CD4-positive, alpha-beta memory T cell (primary cell): Measurements from ENCODE around the gene SMIM31. TPM values are rescaled to one million over a fixed set of nuclear protein-coding genes. Genes with fewer than 3 reads are reported as not detected.

Source experiments
- CTCF ChIA-PET: fragments of 350-600 bp; sonication (Branson Sonifier 250); formaldehyde crosslinking; loops from one replicate; lab custom pipeline; 2021; ENCODE audit warnings: inconsistent platforms; ENCODE audit not compliant: partially characterized antibody; lab: Charles Lee
- POLR2A ChIA-PET: fragments of 350-600 bp; sonication (Branson Sonifier 250); formaldehyde crosslinking; loops from one replicate; lab custom pipeline; 2021; ENCODE audit not compliant: partially characterized antibody; lab: Charles Lee
- DNase-seq, 5 donors: peaks; one replicate each; pipeline versions ENCODE4 v3.0.0 to v3.0.0-alpha.2; 2020 to 2022; ENCODE audit warnings: mixed read lengths in 1 of 5
- H3K27ac ChIP-seq: one replicate; pipeline ENCODE4 v1.7.0; 2013; ENCODE audit warnings: low read depth, low read length
- H3K27me3 ChIP-seq: 2 replicates; pipeline ENCODE4 v1.7.0; 2013; ENCODE audit warnings: mild to moderate bottlenecking, low read length, moderate library complexity; ENCODE audit not compliant: insufficient read depth
- H3K36me3 ChIP-seq: 2 replicates; pipeline ENCODE4 v1.7.0; 2013; ENCODE audit warnings: mild to moderate bottlenecking, low read length, moderate library complexity; ENCODE audit not compliant: insufficient read depth
- H3K4me1 ChIP-seq: 2 replicates; pipeline ENCODE4 v1.7.0; 2013; ENCODE audit warnings: mild to moderate bottlenecking, low read length, moderate library complexity; ENCODE audit not compliant: insufficient read depth
- H3K4me3 ChIP-seq, 2 donors: one replicate each; pipeline ENCODE4 v1.7.0; 2013; ENCODE audit warnings: low read length in 2 of 2, mild to moderate bottlenecking in 1 of 2
- H3K9me3 ChIP-seq, 2 donors: one replicate each; pipeline ENCODE4 v1.7.0; 2013; ENCODE audit warnings: low read length in 2 of 2, control low read depth in 1 of 2; ENCODE audit not compliant: control insufficient read depth in 1 of 2
- H3K27ac Mint-ChIP-seq, 7 donors: one replicate each; pipeline ENCODE4 v1.8.0; 2020 to 2021; ENCODE audit warnings: mixed read lengths in 7 of 7, mild to moderate bottlenecking in 6 of 7, inconsistent platforms in 3 of 7, moderate library complexity in 3 of 7
- H3K27me3 Mint-ChIP-seq, 2 donors: one replicate each; pipeline ENCODE4 v1.8.0; 2020 to 2021; ENCODE audit warnings: mixed read lengths in 2 of 2
- H3K36me3 Mint-ChIP-seq, 2 donors: one replicate each; pipeline ENCODE4 v1.8.0; 2020 to 2021; ENCODE audit warnings: mixed read lengths in 2 of 2, inconsistent platforms in 1 of 2, mild to moderate bottlenecking in 1 of 2
- H3K4me1 Mint-ChIP-seq, 4 donors: one replicate each; pipeline ENCODE4 v1.8.0; 2020 to 2021; ENCODE audit warnings: mixed read lengths in 4 of 4, mild to moderate bottlenecking in 1 of 4
- H3K4me3 Mint-ChIP-seq, 8 donors: one replicate each; pipeline ENCODE4 v1.8.0; 2020 to 2021; ENCODE audit warnings: mixed read lengths in 8 of 8, mild to moderate bottlenecking in 7 of 8, moderate library complexity in 6 of 8, inconsistent platforms in 3 of 8
- H3K9me3 Mint-ChIP-seq, 8 donors: one replicate each; pipeline ENCODE4 v1.8.0; 2020 to 2021; ENCODE audit warnings: mixed read lengths in 8 of 8, mild to moderate bottlenecking in 5 of 8, inconsistent platforms in 3 of 8, moderate library complexity in 1 of 8
- intact Hi-C: fragments of 100-400 bp; cut with micrococcal nuclease; formaldehyde crosslinking; loops from one replicate; pipeline ENCODE4 v1.15.1; 2023
- polyA plus RNA-seq, 2 donors: library from polyadenylated mRNA; unstranded; fragments of 300-500 nt; fragmentation: Illumina TruSeq; gene quantifications; one replicate each; pipeline ENCODE4 v1.2.3, GENCODE V29; 2021
- total RNA-seq, 2 experiments: library from RNA; stranded (reverse); gene quantifications; one replicate each; pipeline ENCODE4 v1.2.3, GENCODE V29; 2021

The SMIM31 gene
- total and polyA plus RNA-seq, 4 experiments from 2014 or later: not detected

DNA sequence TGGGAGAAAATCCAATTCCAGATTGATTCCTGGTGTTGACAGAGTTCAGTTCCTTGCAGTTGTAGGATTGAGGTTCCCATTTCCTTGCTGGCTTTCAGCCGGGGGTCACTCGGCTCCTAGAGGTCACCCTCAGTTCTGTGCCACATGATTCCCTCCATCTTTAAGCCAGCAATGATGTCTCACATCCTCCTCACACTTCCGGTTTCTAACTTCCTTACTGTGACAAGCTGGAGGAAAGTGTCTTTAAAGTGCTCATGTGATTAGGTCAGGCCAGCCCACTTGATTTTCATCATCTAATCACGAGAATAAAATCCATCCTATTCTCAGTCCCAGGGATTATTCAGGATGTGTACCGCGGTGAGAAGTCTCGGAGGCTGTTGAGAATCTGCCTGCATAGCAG lies 19.4 kb upstream of the SMIM31 start:
- Histone ChIP-seq H3K9me3 (no peaks in the 10 kb centered on the region), H3K27ac (no peak overlapping the region), H3K4me1 (no peaks in the 10 kb centered on the region), H3K36me3 (no peaks in the 10 kb centered on the region), H3K4me3 (no peak overlapping the region), H3K27me3 (no peaks in the 10 kb centered on the region)
- Mint-ChIP-seq H3K27ac (no peak overlapping the region), H3K4me3 (no peak overlapping the region), H3K9me3 (peaks cover 0 to 6% (median 0%) of the 10 kb centered on the region in 8 donors), H3K4me1 (peaks cover 0 to 2% (median 0%) of the 10 kb centered on the region in 4 donors), H3K27me3 (peaks cover 6 to 7% of the 10 kb centered on the region in 2 donors), H3K36me3 (no peaks in the 10 kb centered on the region)
- POLR2A ChIA-PET: no interaction called here
- intact Hi-C loops: loop anchor here (5.0 to 10.0 kb wide), 4 partner anchors 980 to 1252 kb away; no protein-coding TSS in a partner anchor
- CTCF ChIA-PET: interaction anchor here (9.3 kb wide), 1 partner anchor 1183 kb away, joined by 178 read pairs; no protein-coding TSS in a partner anchor
- no peak for DNase-seq

DNA sequence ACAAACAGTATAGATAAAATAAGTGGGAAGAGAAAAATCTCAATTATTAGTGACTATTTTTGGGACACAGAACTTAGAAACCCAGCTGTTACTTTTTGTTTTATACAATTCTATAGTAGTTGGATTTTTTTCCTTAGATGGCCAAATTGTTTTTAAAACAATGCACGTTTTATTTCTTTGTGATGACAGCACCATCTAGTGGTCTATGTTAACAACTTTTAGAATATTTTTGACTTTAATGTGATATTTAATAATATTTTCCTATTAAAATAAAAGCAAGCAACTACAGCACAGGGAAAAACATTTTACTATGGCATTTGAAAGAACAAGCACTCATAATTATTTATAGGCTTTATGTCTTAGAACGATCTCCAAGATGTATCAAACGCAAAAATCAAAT lies 5.6 kb upstream of the SMIM31 start:
- POLR2A ChIA-PET: no interaction called here
- no peaks in the 10 kb centered on the region for H3K9me3 ChIP-seq
- H3K27me3 ChIP-seq: no peaks in the 10 kb centered on the region
- Mint-ChIP-seq H3K36me3 (no peaks in the 10 kb centered on the region), H3K27me3 (peaks cover 3% of the 10 kb centered on the region in 2 donors), H3K27ac (no peak overlapping the region), H3K4me1 (no peaks in the 10 kb centered on the region), H3K4me3 (no peak overlapping the region), H3K9me3 (peaks cover 0 to 16% (median 8%) of the 10 kb centered on the region in 8 donors)
- H3K4me1 ChIP-seq: no peaks in the 10 kb centered on the region
- H3K36me3 ChIP-seq: no peaks in the 10 kb centered on the region
- no peak overlapping the region for H3K4me3 ChIP-seq
- CTCF ChIA-PET: interaction anchor here (1.0 kb wide), 1 partner anchor 1198 kb away, joined by 3 read pairs; no protein-coding TSS in a partner anchor
- no peak overlapping the region for H3K27ac ChIP-seq
- intact Hi-C loops: loop anchor here (1.0 kb wide), 1 partner anchor 1198 kb away; no protein-coding TSS in a partner anchor
- peak in 2 of 5 donors; percentile 10 for DNase-seq

DNA sequence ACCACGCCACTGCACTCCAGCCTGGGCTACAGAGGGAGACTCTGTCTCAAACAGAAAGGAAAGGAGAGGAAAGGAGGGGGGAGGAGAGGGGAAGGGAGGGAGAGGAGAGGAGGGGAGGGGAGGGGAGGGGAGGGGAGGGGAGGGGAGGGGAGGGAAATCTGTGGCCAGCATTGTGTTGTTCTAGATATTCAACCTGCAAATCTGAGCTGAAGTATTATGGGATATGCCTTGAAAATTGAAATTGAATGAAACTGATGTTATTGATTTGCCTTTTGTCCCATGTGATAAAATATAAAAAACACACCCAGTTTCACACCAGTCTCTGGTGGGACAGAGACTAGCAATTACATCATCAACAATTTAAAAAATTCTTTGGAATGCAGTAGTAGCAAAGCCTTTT lies 1.5 kb downstream of the SMIM31 start:
- Mint-ChIP-seq H3K27ac (no peak overlapping the region), H3K4me1 (no peaks in the 10 kb centered on the region), H3K36me3 (no peaks in the 10 kb centered on the region), H3K9me3 (peaks cover 0 to 17% (median 8%) of the 10 kb centered on the region in 8 donors), H3K4me3 (no peak overlapping the region), H3K27me3 (peaks cover 2 to 8% of the 10 kb centered on the region in 2 donors)
- POLR2A ChIA-PET: no interaction called here
- H3K27ac ChIP-seq: no peak overlapping the region
- H3K4me1 ChIP-seq: no peaks in the 10 kb centered on the region
- no peaks in the 10 kb centered on the region for H3K27me3 ChIP-seq
- no peaks in the 10 kb centered on the region for H3K36me3 ChIP-seq
- intact Hi-C loops: no loop called here
- H3K4me3 ChIP-seq: no peak overlapping the region
- DNase-seq: no peak
- H3K9me3 ChIP-seq: no peaks in the 10 kb centered on the region
- CTCF ChIA-PET: no interaction called here

DNA sequence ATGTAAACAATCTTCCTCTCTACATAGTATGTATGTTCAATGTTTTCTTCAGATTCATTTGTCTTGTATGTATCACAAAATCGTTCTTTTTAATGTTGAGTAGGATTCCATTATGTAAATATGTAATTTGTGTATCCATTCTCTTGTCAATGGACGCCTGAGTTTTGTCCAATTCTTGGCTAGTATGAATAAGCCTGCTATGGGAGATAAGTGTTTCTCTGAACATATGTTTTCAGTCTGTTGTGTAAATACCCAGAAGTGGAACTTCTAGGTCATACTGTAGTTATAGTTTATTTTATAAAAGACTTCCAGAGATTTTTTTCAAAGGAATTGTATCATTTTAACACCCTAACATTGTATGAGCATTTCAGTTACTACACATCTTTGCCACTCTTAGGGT lies 2.8 kb downstream of the SMIM31 start:
- Histone ChIP-seq H3K27ac (no peak overlapping the region), H3K27me3 (no peaks in the 10 kb centered on the region), H3K4me3 (no peak overlapping the region), H3K4me1 (no peaks in the 10 kb centered on the region), H3K9me3 (no peaks in the 10 kb centered on the region), H3K36me3 (no peaks in the 10 kb centered on the region)
- H3K36me3 Mint-ChIP-seq: no peaks in the 10 kb centered on the region
- H3K27me3 Mint-ChIP-seq: peaks cover 5 to 8% of the 10 kb centered on the region in 2 donors
- no peak overlapping the region for H3K27ac Mint-ChIP-seq
- H3K4me1 Mint-ChIP-seq: no peaks in the 10 kb centered on the region
- peaks cover 0 to 17% (median 7%) of the 10 kb centered on the region in 8 donors for H3K9me3 Mint-ChIP-seq
- intact Hi-C loops: no loop called here
- POLR2A ChIA-PET: no interaction called here
- H3K4me3 Mint-ChIP-seq: no peak overlapping the region
- CTCF ChIA-PET: interaction anchor here (1.5 kb wide), 1 partner anchor 26 kb away, joined by 3 read pairs; no protein-coding TSS in a partner anchor
- no peak for DNase-seq

DNA sequence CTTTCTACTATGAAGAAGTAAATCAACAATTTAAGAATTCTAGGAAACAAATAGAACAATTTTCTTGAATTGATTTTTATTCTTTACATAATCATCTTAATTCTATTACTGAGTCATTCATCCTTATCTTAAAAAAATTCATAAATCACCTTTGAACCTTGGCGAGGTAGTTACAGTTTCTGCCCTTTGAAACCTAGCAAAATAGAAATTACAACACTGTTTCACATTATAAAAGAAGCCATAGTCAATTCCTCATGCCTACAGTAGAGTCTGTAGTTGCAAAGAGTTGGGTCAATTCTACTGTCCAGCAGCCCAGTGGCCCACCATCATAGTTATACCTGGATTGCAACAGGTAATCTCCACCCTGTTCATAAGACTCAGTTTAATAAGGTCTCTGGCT lies 7.3 kb downstream of the SMIM31 start:
- no peaks in the 10 kb centered on the region for H3K9me3 Mint-ChIP-seq
- no peaks in the 10 kb centered on the region for H3K27me3 ChIP-seq
- ChIA-PET CTCF (no interaction called here), POLR2A (no interaction called here)
- no peaks in the 10 kb centered on the region for H3K9me3 ChIP-seq
- peaks cover 5 to 10% of the 10 kb centered on the region in 2 donors for H3K27me3 Mint-ChIP-seq
- H3K36me3 Mint-ChIP-seq: no peaks in the 10 kb centered on the region
- no peak overlapping the region for H3K4me3 Mint-ChIP-seq
- no peak overlapping the region for H3K27ac Mint-ChIP-seq
- intact Hi-C loops: no loop called here
- no peak overlapping the region for H3K4me3 ChIP-seq
- no peak overlapping the region for H3K27ac ChIP-seq
- no peaks in the 10 kb centered on the region for H3K4me1 Mint-ChIP-seq
- H3K36me3 ChIP-seq: no peaks in the 10 kb centered on the region
- DNase-seq: no peak
- no peaks in the 10 kb centered on the region for H3K4me1 ChIP-seq

DNA sequence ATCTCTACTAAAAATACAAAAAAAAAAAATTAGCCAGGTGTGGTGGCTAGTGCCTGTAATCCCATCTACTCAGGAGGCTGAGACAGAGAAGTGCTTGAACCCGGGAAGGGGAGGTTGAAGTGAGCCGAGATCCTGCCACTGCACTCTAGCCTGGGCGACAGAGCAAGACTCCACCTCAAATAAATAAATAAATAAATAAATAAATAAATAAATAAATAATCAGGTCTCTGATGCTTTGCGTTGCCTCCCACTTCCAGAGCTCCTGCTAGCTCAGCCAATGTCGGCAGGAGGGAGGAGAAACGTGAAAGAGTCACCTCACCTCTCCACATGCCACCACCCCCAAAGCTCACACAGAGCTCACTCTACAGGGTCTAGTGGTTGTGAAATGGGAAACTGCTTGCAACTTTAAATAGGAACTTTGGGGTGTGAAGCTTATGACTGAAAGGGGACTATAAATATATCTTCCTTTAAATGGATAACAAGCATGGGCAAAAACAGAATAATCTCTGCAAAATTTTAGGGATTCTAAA lies 7.9 kb downstream of the SMIM31 start:
- Mint-ChIP-seq H3K9me3 (no peaks in the 10 kb centered on the region), H3K36me3 (no peaks in the 10 kb centered on the region), H3K27me3 (peaks cover 4 to 10% of the 10 kb centered on the region in 2 donors), H3K4me3 (no peak overlapping the region), H3K4me1 (no peaks in the 10 kb centered on the region), H3K27ac (no peak overlapping the region)
- no peaks in the 10 kb centered on the region for H3K9me3 ChIP-seq
- intact Hi-C loops: no loop called here
- ChIA-PET POLR2A (no interaction called here), CTCF (interaction anchor here (0.9 kb wide), 1 partner anchor 8 kb away, joined by 3 read pairs; no protein-coding TSS in a partner anchor)
- DNase-seq: no peak
- no peaks in the 10 kb centered on the region for H3K27me3 ChIP-seq
- no peaks in the 10 kb centered on the region for H3K4me1 ChIP-seq
- no peak overlapping the region for H3K4me3 ChIP-seq
- no peaks in the 10 kb centered on the region for H3K36me3 ChIP-seq
- no peak overlapping the region for H3K27ac ChIP-seq

DNA sequence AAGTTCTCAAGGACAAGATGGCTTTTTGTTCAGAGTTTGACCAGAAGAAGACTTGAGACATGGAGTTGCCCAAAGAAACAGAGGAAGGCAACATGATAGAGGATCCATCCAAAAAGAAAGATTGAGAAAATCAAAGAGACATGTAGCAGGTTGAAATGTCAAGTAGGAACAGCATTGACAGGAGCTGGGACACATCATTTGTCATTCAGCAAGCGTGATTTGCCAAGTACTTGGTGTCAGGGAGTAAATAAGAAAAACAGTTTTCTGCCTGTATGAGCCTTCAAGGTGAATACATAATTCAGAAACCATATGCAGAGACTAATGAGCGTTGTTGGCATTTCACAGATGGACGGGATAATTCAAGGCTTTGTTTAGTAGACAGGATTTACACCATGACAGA lies 11.2 kb downstream of the SMIM31 start:
- CTCF ChIA-PET: no interaction called here

More for the DNA sequence above, 11.2 kb downstream of the SMIM31 start:
- Mint-ChIP-seq H3K27me3 (peaks cover 5 to 9% of the 10 kb centered on the region in 2 donors), H3K36me3 (no peaks in the 10 kb centered on the region), H3K9me3 (peaks cover 0 to 1% (median 0%) of the 10 kb centered on the region in 8 donors), H3K27ac (no peak overlapping the region), H3K4me3 (no peak overlapping the region), H3K4me1 (no peaks in the 10 kb centered on the region)
- Histone ChIP-seq H3K27me3 (no peaks in the 10 kb centered on the region), H3K27ac (no peak overlapping the region), H3K4me3 (no peak overlapping the region), H3K36me3 (no peaks in the 10 kb centered on the region), H3K4me1 (no peaks in the 10 kb centered on the region), H3K9me3 (no peaks in the 10 kb centered on the region)
- no peak for DNase-seq
- intact Hi-C loops: no loop called here
- POLR2A ChIA-PET: no interaction called here
